Adrenal gland (tissue), 5 donors: ENCODE measurements around the gene RHEBL1.

Experiments
- POLR2A ChIP-seq, 2 donors: fragments of 450-650 bp; IDR thresholded peaks; one replicate each; pipeline ENCODE4 v1.6.1; 2017; ENCODE audit warnings: antibody characterized with exemption in 2 of 2, mild to moderate bottlenecking in 2 of 2, moderate library complexity in 1 of 2
- TF ChIP-seq, protein P1 (sequence below), 6 experiments: fragments of 450-650 bp in 4 of 6; fragments of 200-600 bp in 2 of 6; sonication (generic) in 1 of 6; IDR thresholded peaks; 1 replicate in 5 of 6; 2 replicates in 1 of 6; pipeline versions ENCODE4 v1.5.1 to v1.8.0; 2016 to 2021; ENCODE audit warnings: antibody characterized with exemption in 6 of 6, mild to moderate bottlenecking in 2 of 6, moderate library complexity in 1 of 6
- donor health status: DM: no; HTN: no; CAD: no.

DNA sequence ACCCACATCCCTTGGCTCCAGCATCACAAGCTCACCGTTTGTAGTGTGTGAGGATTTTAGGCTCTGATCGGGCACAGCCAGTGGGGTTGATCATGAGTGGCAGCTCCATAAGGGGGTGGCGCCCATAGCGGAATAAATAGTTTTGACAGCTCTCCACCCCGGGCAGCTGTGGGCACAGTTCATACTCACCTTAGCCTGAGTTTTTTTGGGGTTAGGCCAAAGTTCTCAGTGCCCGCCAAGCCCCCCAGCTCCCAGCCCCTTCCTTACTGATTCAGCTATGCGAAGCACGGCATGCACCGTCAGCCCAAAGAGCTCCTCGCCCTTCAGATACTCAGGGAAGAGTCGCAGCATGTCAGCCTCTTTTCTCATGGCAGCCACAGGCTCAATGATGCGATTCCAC, 45.2 kb downstream of the RHEBL1 start:
- TF ChIP-seq, protein P1, sequence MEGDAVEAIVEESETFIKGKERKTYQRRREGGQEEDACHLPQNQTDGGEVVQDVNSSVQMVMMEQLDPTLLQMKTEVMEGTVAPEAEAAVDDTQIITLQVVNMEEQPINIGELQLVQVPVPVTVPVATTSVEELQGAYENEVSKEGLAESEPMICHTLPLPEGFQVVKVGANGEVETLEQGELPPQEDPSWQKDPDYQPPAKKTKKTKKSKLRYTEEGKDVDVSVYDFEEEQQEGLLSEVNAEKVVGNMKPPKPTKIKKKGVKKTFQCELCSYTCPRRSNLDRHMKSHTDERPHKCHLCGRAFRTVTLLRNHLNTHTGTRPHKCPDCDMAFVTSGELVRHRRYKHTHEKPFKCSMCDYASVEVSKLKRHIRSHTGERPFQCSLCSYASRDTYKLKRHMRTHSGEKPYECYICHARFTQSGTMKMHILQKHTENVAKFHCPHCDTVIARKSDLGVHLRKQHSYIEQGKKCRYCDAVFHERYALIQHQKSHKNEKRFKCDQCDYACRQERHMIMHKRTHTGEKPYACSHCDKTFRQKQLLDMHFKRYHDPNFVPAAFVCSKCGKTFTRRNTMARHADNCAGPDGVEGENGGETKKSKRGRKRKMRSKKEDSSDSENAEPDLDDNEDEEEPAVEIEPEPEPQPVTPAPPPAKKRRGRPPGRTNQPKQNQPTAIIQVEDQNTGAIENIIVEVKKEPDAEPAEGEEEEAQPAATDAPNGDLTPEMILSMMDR (IDR thresholded peaks at IDR 0.05), result no peak
- no peak for TF ChIP-seq POLR2A (IDR thresholded peaks at IDR 0.05)
